ENCODE data around the gene ZFAND6. TPM values are rescaled to one million over a fixed set of nuclear protein-coding genes. Genes with fewer than 3 reads are reported as not detected.

ZFAND6 gene
- total and polyA plus RNA-seq, 2 donors (not counting 1 experiment from before 2014, with no cell fraction given) = 125 to 325 TPM

DNA sequence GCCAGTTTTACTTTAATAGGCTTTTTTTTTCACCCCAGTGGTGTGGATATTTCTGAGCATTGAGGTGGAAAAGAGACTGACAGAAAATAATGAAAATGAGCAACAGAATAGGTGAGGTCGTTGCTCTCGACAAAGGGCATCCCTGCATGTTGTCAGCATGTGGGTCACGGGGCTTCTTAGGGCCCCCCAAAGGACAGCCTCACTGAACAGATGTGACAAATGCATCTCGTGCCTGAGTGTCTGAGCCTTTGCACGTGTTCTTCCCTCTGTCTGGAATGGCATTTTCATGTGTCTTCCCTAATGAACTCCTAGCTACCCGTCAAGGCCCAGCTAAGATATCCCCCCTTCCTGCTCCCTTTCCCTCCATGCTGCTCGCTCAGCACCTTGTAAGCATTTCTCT is 125.1 kb downstream of the ZFAND6 start:
- peaks cover 18% of the 10 kb centered on the region for H3K36me3 ChIP-seq (ENCODE audit: control insufficient read depth, insufficient read depth, low read length)

DNA sequence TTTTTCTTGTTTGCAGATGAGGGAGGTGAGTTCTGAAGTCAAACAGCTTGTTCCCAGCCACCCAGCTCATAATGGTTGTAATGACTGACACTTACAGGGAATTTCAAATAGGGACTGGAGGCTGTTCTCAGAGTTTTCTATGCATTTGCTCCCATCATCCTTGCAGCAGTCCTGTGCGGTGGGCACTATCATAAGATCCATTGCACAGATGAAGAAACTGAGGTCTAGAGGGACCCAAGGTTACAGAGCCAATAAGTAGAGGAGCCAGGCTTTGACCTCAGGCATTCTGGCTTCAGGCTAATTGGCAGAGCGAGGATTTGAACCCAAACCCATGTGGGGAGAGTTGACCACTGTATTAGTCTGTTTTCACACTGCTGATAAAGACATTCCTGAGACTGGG is 125.7 kb downstream of the ZFAND6 start:
- Histone ChIP-seq H3K4me1 (ENCODE audit: control insufficient read depth, extremely low read depth, insufficient read depth, low read length) (peaks cover 9% of the 10 kb centered on the region), H3K4me3 (replicated peaks in 1 of 4; ENCODE audit: control extremely low read depth in 1 of 4, insufficient read depth in 1 of 4, low read depth in 3 of 4, low read length in 4 of 4) (no peak overlapping the region), H4K20me1 (ENCODE audit: control insufficient read depth, extremely low read depth, insufficient read depth, low read length) (no peaks in the 10 kb centered on the region), H3K9ac (ENCODE audit: insufficient read depth, low read length) (no peak overlapping the region), H3K9me3 (ENCODE audit: control insufficient read depth, insufficient read depth, low read depth, low read length) (no peaks in the 10 kb centered on the region), H3K4me2 (ENCODE audit: extremely low read depth, insufficient read depth, low read length) (no peak overlapping the region), H3K36me3 (ENCODE audit: control insufficient read depth, insufficient read depth, low read length) (peaks cover 17% of the 10 kb centered on the region), H3K79me2 (ENCODE audit: control insufficient read depth, insufficient read depth, low read length) (no peaks in the 10 kb centered on the region), H3K27ac (ENCODE audit: insufficient read depth, low read length) (no peak overlapping the region), H3K27me3 (ENCODE audit: control insufficient read depth, insufficient read depth, low read length) (no peaks in the 10 kb centered on the region), H2AFZ (ENCODE audit: low read length) (no peak overlapping the region)
- TF ChIP-seq EZH2 (IDR thresholded peaks at IDR 0.05; ENCODE audit: low read length, missing control alignments) (no peak), CTCF (conservative IDR thresholded peaks at IDR 0.05 in 1 of 2, IDR thresholded peaks at IDR 0.05 in 1 of 2; ENCODE audit: low read depth in 1 of 2, low read length in 2 of 2) (no peak)
- DNase-seq (ENCODE audit: low read depth in 2 of 2) = no peak

More for the DNA sequence above, 125.1 kb downstream of the ZFAND6 start:
- Histone ChIP-seq H3K79me2 (ENCODE audit: control insufficient read depth, insufficient read depth, low read length) (no peaks in the 10 kb centered on the region), H2AFZ (ENCODE audit: low read length) (no peak overlapping the region), H4K20me1 (ENCODE audit: control insufficient read depth, extremely low read depth, insufficient read depth, low read length) (no peaks in the 10 kb centered on the region), H3K4me1 (ENCODE audit: control insufficient read depth, extremely low read depth, insufficient read depth, low read length) (peaks cover 12% of the 10 kb centered on the region), H3K9me3 (ENCODE audit: control insufficient read depth, insufficient read depth, low read depth, low read length) (no peaks in the 10 kb centered on the region), H3K9ac (ENCODE audit: insufficient read depth, low read length) (no peak overlapping the region), H3K27me3 (ENCODE audit: control insufficient read depth, insufficient read depth, low read length) (no peaks in the 10 kb centered on the region), H3K4me2 (ENCODE audit: extremely low read depth, insufficient read depth, low read length) (no peak overlapping the region), H3K27ac (ENCODE audit: insufficient read depth, low read length) (no peak overlapping the region), H3K4me3 (replicated peaks in 1 of 4; ENCODE audit: control extremely low read depth in 1 of 4, insufficient read depth in 1 of 4, low read depth in 3 of 4, low read length in 4 of 4) (no peak overlapping the region)
- TF ChIP-seq CTCF (conservative IDR thresholded peaks at IDR 0.05 in 1 of 2, IDR thresholded peaks at IDR 0.05 in 1 of 2; ENCODE audit: low read depth in 1 of 2, low read length in 2 of 2) (no peak), EZH2 (IDR thresholded peaks at IDR 0.05; ENCODE audit: low read length, missing control alignments) (no peak)
- no peak for DNase-seq (ENCODE audit: low read depth in 2 of 2)

GRCh38 chr15:80186066-80186465 is 126.6 kb downstream of the ZFAND6 start:
- Histone ChIP-seq H2AFZ (ENCODE audit: low read length) (no peak overlapping the region), H3K4me1 (ENCODE audit: control insufficient read depth, extremely low read depth, insufficient read depth, low read length) (peaks cover 9% of the 10 kb centered on the region)
- no peak for DNase-seq (ENCODE audit: low read depth in 2 of 2)

More at GRCh38 chr15:80186066-80186465, 126.6 kb downstream of the ZFAND6 start:
- H3K79me2 ChIP-seq (ENCODE audit: control insufficient read depth, insufficient read depth, low read length) = no peaks in the 10 kb centered on the region
- no peaks in the 10 kb centered on the region for H3K27me3 ChIP-seq (ENCODE audit: control insufficient read depth, insufficient read depth, low read length)
- TF ChIP-seq CTCF (conservative IDR thresholded peaks at IDR 0.05 in 1 of 2, IDR thresholded peaks at IDR 0.05 in 1 of 2; ENCODE audit: low read depth in 1 of 2, low read length in 2 of 2) = no peak
- no peak for TF ChIP-seq EZH2 (IDR thresholded peaks at IDR 0.05; ENCODE audit: low read length, missing control alignments)
- H3K9ac ChIP-seq (ENCODE audit: insufficient read depth, low read length) = no peak overlapping the region
- no peak overlapping the region for H3K4me2 ChIP-seq (ENCODE audit: extremely low read depth, insufficient read depth, low read length)
- H3K27ac ChIP-seq (ENCODE audit: insufficient read depth, low read length) = no peak overlapping the region
- no peaks in the 10 kb centered on the region for H3K9me3 ChIP-seq (ENCODE audit: control insufficient read depth, insufficient read depth, low read depth, low read length)
- no peaks in the 10 kb centered on the region for H4K20me1 ChIP-seq (ENCODE audit: control insufficient read depth, extremely low read depth, insufficient read depth, low read length)
- peaks cover 8% of the 10 kb centered on the region for H3K36me3 ChIP-seq (ENCODE audit: control insufficient read depth, insufficient read depth, low read length)
- no peak overlapping the region for H3K4me3 ChIP-seq (replicated peaks in 1 of 4; ENCODE audit: control extremely low read depth in 1 of 4, insufficient read depth in 1 of 4, low read depth in 3 of 4, low read length in 4 of 4)
